ENCODE results near the gene APOC3.

APOC3 gene

GRCh38 chr11:116873381-116873780, 43.7 kb downstream of the APOC3 start:
- H3K36me3 ChIP-seq (ENCODE audit: control insufficient read depth, insufficient read depth, low read length): peaks cover 26% of the 10 kb centered on the region
- no peak overlapping the region for H3K4me3 ChIP-seq (ENCODE audit: insufficient read depth, low read depth, low read length)
- no peaks in the 10 kb centered on the region for H3K4me1 ChIP-seq (ENCODE audit: control insufficient read depth, insufficient read depth, low read length)
- no peaks in the 10 kb centered on the region for H3K27me3 ChIP-seq (ENCODE audit: control insufficient read depth, insufficient read depth, low read length, poor library complexity, severe bottlenecking)
- WGBS, 2 experiments: 96% methylated on average over 11 of the region's 11 CpGs
- H3K9me3 ChIP-seq (ENCODE audit: control insufficient read depth, low read length): no peaks in the 10 kb centered on the region
- H3K27ac ChIP-seq (ENCODE audit: insufficient read depth, low read depth, low read length, poor library complexity, severe bottlenecking): no peak overlapping the region

DNA sequence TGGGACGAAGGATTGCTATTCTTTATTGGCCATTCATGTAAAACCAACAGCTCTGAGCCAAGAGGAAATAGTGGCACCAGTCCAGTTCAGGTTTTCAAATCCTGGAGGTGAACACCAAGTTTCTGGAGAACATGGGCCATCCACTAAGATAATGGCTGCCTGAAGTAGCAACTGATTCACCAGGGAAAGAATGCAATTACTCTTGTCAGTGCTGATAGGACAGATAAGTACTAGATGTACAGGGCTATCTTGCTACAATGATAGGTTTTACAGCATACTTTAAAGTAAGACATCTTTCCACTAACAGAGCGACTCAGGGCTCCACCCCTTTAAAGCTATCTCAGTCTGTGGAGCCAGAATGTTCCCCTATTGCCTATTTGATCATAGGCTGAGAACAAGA, 44.5 kb downstream of the APOC3 start:
- Histone ChIP-seq H3K27me3 (ENCODE audit: control insufficient read depth, insufficient read depth, low read length, poor library complexity, severe bottlenecking) (no peaks in the 10 kb centered on the region), H3K36me3 (ENCODE audit: control insufficient read depth, insufficient read depth, low read length) (peaks cover 22% of the 10 kb centered on the region), H3K4me1 (ENCODE audit: control insufficient read depth, insufficient read depth, low read length) (no peaks in the 10 kb centered on the region), H3K4me3 (ENCODE audit: insufficient read depth, low read depth, low read length) (no peak overlapping the region), H3K9me3 (ENCODE audit: control insufficient read depth, low read length) (no peaks in the 10 kb centered on the region), H3K27ac (ENCODE audit: insufficient read depth, low read depth, low read length, poor library complexity, severe bottlenecking) (no peak overlapping the region)
- 94 to 98% methylated on average over 2 of the region's 2 CpGs for WGBS, 2 experiments

DNA sequence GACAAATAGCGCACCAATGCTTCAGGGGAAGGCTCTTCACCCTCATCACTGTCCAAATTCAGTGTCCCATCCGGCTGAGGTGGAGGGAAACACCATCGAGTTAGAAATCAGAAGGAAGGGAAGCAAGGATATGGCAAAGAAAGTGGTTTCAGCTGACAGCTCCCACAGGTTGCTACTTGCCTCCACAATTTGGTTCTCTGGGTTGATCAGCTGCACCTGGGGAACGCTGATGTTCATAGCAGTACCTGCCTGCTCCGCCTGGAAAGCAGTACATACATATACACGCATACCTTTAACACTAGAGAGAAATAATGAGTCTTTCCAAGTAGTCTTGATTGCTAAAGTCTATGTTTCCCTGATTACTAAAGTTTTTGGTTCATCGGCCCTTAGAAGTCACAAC, 45.5 kb downstream of the APOC3 start:
- Histone ChIP-seq H3K27ac (ENCODE audit: insufficient read depth, low read depth, low read length, poor library complexity, severe bottlenecking) (no peak overlapping the region), H3K4me1 (ENCODE audit: control insufficient read depth, insufficient read depth, low read length) (no peaks in the 10 kb centered on the region), H3K4me3 (ENCODE audit: insufficient read depth, low read depth, low read length) (no peak overlapping the region), H3K27me3 (ENCODE audit: control insufficient read depth, insufficient read depth, low read length, poor library complexity, severe bottlenecking) (no peaks in the 10 kb centered on the region), H3K9me3 (ENCODE audit: control insufficient read depth, low read length) (no peaks in the 10 kb centered on the region), H3K36me3 (ENCODE audit: control insufficient read depth, insufficient read depth, low read length) (peaks cover 20% of the 10 kb centered on the region)
- WGBS, 2 experiments: 96% methylated on average over 7 of the region's 7 CpGs

- no peak overlapping the region for H3K4me3 ChIP-seq (ENCODE audit: insufficient read depth, low read depth, low read length)
- H3K27me3 ChIP-seq (ENCODE audit: control insufficient read depth, insufficient read depth, low read length, poor library complexity, severe bottlenecking): no peaks in the 10 kb centered on the region
- no peaks in the 10 kb centered on the region for H3K4me1 ChIP-seq (ENCODE audit: control insufficient read depth, insufficient read depth, low read length)
- 90 to 92% methylated on average over 8 of the region's 8 CpGs for WGBS, 2 experiments
- H3K27ac ChIP-seq (ENCODE audit: insufficient read depth, low read depth, low read length, poor library complexity, severe bottlenecking): no peak overlapping the region
- peaks cover 13% of the 10 kb centered on the region for H3K36me3 ChIP-seq (ENCODE audit: control insufficient read depth, insufficient read depth, low read length)
- H3K9me3 ChIP-seq (ENCODE audit: control insufficient read depth, low read length): no peaks in the 10 kb centered on the region
Measured at GRCh38 chr11:116876656-116877055, 46.9 kb downstream of the APOC3 start.

- WGBS, 2 experiments: 48 to 77% methylated on average over 1 to 5 of the region's 5 CpGs
- no peaks in the 10 kb centered on the region for H3K36me3 ChIP-seq (ENCODE audit: control insufficient read depth, insufficient read depth, low read length)
- no peaks in the 10 kb centered on the region for H3K9me3 ChIP-seq (ENCODE audit: control insufficient read depth, low read length)
- no peaks in the 10 kb centered on the region for H3K27me3 ChIP-seq (ENCODE audit: control insufficient read depth, insufficient read depth, low read length, poor library complexity, severe bottlenecking)
- no peak overlapping the region for H3K27ac ChIP-seq (ENCODE audit: insufficient read depth, low read depth, low read length, poor library complexity, severe bottlenecking)
- no peaks in the 10 kb centered on the region for H3K4me1 ChIP-seq (ENCODE audit: control insufficient read depth, insufficient read depth, low read length)
- no peak overlapping the region for H3K4me3 ChIP-seq (ENCODE audit: insufficient read depth, low read depth, low read length)
Measured at GRCh38 chr11:116879800-116880625, 50.3 kb downstream of the APOC3 start.

- H3K4me3 ChIP-seq (ENCODE audit: insufficient read depth, low read depth, low read length): no peak overlapping the region
- no peaks in the 10 kb centered on the region for H3K36me3 ChIP-seq (ENCODE audit: control insufficient read depth, insufficient read depth, low read length)
- no peaks in the 10 kb centered on the region for H3K9me3 ChIP-seq (ENCODE audit: control insufficient read depth, low read length)
- H3K4me1 ChIP-seq (ENCODE audit: control insufficient read depth, insufficient read depth, low read length): no peaks in the 10 kb centered on the region
- no peaks in the 10 kb centered on the region for H3K27me3 ChIP-seq (ENCODE audit: control insufficient read depth, insufficient read depth, low read length, poor library complexity, severe bottlenecking)
- peak overlapping the region; percentile 10 for H3K27ac ChIP-seq (ENCODE audit: insufficient read depth, low read depth, low read length, poor library complexity, severe bottlenecking)
- WGBS, 2 experiments: 85 to 89% methylated on average over 5 to 6 of the region's 6 CpGs
Measured at GRCh38 chr11:116881143-116881542, 51.4 kb downstream of the APOC3 start.

DNA sequence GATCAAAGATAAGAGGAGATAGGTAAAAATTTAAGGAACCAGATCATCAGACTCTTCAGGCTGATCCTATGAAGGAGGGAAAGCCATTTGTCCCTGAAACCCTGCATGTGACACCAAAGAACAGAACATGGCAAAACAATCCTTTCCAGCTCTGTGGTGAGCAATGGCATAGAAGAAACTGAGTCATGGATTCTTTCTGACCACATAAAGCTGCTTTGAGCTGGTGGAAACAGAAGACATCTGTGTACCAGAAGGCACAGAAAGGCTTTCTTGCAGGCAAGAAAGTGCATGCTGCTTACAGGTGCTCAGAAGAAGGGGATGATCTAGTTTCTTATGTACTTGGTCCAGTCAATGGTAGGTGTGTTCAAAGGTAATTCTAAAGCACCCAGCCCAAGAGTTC, 52.7 kb downstream of the APOC3 start:
- no peak overlapping the region for H3K27ac ChIP-seq (ENCODE audit: insufficient read depth, low read depth, low read length, poor library complexity, severe bottlenecking)
- H3K4me1 ChIP-seq (ENCODE audit: control insufficient read depth, insufficient read depth, low read length): no peaks in the 10 kb centered on the region
- H3K9me3 ChIP-seq (ENCODE audit: control insufficient read depth, low read length): no peaks in the 10 kb centered on the region
- no peaks in the 10 kb centered on the region for H3K27me3 ChIP-seq (ENCODE audit: control insufficient read depth, insufficient read depth, low read length, poor library complexity, severe bottlenecking)
- no peak overlapping the region for H3K4me3 ChIP-seq (ENCODE audit: insufficient read depth, low read depth, low read length)
- no peaks in the 10 kb centered on the region for H3K36me3 ChIP-seq (ENCODE audit: control insufficient read depth, insufficient read depth, low read length)
